Renal cortical epithelial cell (primary cell): ENCODE data around the gene PRKN. TPM values are rescaled to one million over a fixed set of nuclear protein-coding genes. Genes with fewer than 3 reads are reported as not detected.

Experiments used
- DNase-seq: peaks from one replicate; pipeline ENCODE4 v3.0.0-alpha.2; 2011; ENCODE audit warnings: low read depth
- total RNA-seq: library from RNA; depleted of rRNA; stranded (reverse); fragments of >200 nt; gene quantifications from 2 replicates; pipeline ENCODE4 v1.2.3, GENCODE V29; 2014

PRKN gene
- total RNA-seq, 1 donor from 2014 or later: 3.6 TPM

DNA sequence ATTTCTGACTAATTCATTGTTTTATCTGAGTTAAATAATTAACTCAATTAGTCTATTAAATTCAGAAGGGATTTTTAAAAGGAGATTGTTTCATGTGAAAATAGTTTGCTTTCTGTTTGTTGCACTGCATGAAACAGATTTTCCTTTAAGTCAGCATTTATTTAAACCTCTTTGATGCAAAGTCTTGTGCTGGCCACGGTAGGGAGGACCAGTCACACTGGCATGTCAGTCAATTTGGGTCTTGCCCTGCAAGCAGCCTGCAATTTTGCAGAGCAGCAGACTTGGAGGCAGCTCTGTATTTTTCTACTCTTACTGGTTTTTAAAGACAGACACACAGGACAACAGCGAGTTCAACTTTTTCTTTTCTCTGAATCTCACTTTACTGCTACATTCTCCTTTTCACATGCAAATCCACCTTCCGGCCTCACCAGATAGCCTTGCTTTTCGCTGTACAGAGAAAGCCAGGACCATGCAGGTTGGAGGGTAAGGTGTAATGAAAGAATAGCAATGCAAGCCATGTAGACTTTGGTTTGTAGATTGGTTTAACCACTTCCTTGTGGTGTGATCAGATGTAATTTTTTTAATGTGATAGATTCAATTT is 763.8 kb downstream of the PRKN start:
- DNase-seq: no peak

- no peak for DNase-seq
These were observed 764.4 kb downstream of the PRKN start for GRCh38 chr6:161963181-161963580.

- DNase-seq: no peak
These were observed 765.8 kb downstream of the PRKN start for GRCh38 chr6:161961796-161962195.

DNA sequence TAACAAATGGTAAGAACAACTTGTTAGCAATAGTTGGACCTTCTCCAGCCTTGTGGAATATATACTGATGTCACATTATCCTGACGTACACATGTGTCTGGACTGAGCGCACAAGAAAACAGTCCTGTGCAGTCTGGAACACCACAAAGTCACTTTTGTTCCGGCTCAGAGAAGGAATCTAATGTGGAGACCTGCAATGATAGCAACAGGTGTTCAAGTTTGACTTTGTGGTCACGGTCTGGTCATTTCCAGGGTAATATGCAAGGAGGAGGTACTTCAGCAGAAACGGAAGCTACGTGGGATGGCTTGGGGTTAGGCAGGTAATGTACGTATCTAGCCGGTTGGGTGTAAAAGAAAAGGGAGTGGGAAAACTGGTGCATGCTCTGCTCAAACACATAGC is 766.5 kb downstream of the PRKN start:
- no peak for DNase-seq

- DNase-seq: no peak
These were observed 768.5 kb downstream of the PRKN start for GRCh38 chr6:161959072-161959471.

DNA sequence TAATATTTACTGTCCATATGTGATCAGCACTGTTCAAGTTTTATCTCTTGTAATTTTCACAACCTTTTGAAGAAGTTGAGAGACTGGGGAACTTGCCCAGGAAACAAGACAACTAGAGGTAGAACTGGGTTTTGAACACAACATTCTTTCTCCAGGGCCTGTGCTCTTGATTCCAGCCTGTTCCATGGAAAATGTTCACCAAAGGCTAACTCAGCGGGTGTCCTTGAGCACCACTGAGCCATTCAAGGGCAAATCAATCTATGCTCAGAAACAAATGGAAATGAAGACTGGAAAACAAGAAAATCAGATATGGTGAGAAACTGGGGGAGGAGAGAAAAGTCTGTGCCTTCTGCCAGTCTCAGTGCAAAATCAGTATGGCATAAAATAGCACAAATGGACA is 771.5 kb downstream of the PRKN start:
- no peak for DNase-seq

DNA sequence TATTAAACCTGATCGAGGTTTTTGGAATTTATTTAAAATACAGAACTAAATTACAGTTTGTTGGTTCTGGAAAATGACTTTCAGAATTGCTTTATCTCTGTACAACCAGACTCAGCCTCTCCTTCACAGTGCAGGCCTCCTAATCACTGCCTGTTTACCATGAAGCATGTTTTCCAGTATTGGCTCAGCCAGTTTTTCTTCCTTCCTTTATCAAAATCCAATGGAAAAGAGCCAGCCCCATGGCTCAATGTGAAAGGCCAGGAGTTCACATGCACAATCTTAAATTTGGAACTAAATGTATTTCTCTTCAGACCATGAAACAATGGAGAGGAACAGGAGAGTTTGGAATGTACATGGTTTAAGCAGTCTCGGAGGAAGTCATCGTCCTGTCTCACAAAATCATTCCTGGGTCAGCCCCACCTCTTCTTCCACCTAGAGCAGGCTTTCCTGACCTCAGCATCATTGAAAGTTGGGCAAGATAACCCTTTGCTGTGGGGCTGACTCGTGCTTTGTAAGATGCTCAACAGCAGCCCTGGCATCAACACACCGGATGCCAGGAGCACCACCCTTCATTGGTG is 772.8 kb downstream of the PRKN start:
- DNase-seq: no peak

GRCh38 chr6:161954077-161954476 is 773.5 kb downstream of the PRKN start:
- DNase-seq: no peak

DNA sequence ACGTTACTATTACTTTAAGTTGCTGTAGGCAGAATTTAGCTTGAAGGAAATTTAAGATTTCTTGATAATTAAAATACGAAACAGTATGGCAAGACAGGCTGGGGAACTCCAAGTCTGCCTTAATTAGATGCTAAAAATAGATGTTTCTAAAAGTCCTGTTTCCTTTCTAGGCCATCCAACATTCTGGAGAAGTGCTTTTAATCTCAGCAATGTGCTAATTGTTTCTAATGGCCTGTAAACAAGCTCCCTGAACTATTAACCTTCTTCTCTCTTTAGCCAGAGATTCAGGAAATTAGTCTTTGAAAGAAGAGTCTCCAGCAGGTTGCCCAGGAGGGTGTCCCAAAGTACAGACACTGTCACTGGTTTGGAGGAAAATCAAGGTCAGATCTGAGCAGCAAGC is 776.4 kb downstream of the PRKN start:
- DNase-seq: no peak

GRCh38 chr6:161949531-161949930 is 778.0 kb downstream of the PRKN start:
- DNase-seq: peak; percentile 61

DNA sequence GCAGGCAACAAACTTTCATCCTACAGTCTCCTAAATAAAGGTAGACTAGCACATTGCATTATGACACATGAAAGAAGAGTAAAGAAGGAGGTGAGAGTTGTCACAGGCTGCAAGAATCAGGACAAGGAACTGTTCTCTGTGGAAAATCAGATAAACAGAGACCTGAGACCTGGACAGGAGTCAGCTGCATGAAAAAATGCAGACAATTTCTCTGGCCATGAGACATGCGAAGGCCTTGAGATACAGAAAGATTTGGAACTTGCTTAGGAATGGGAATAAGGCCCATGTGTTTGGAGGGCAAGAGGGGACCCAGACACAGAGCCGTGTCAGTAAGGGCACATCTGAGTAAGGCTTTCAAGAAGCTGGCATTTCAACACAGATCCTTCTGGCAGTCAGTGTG is 779.1 kb downstream of the PRKN start:
- DNase-seq: no peak

- no peak for DNase-seq
These were observed 780.2 kb downstream of the PRKN start for GRCh38 chr6:161947371-161947770.

DNA sequence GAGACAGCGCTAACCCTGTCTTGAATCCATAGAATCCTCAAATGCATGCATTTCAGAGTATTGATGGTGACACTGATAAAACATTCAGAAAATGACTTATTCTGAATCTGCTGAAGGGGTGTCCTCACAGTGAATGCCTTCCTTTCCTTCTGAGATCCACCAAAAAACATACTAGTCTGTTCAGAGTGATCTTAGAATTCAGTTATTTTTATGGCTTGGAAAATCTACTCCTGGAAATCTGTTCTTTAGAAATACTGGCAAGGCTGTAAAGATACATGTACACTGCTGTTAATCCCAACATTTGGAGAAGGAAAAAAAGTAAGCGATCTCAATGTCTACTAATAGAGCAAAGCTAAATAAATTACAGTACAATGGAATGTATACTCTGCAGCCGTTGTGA is 781.1 kb downstream of the PRKN start:
- no peak for DNase-seq

DNA sequence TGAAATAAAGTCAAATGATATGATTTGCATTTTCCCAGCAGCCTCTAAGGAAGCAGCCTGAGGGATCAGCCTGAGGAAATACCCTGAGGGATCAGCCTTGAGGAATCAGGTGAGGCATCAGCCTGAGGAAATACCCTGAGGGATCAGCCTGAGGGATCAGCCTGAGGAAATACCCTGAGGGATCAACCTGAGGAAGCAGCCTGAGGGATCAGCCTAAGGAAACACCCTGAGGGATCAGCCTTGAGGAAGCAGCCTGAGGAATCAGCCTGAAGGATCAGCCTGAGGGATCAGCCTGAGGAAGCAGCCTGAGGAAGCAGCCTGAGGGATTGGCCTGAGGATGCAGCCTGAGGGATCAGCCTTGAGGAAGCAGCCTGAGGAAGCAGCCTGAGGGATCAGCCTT is 784.0 kb downstream of the PRKN start:
- DNase-seq: no peak

DNA sequence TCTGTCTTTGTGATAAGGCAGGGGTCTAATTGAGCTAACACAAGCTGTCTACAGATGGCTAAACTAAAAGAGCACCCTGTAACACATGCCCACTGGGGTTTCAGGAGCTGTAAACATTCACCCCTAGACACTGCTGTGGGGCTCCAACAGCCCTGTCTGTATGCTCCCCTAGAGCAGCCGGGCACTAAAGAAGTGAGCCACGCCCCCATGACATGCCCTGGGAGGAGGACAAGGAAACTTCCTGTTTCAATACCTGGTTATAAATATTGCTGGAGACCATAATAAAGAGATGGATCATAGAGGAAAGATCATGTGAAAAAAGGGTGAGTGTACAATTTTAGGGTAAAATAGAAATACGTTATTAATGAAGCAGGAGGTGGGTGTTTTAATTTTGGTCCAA is 786.0 kb downstream of the PRKN start:
- no peak for DNase-seq

GRCh38 chr6:161940519-161940918 is 787.0 kb downstream of the PRKN start:
- DNase-seq: peak; percentile 5

GRCh38 chr6:161926324-161926723 is 801.2 kb downstream of the PRKN start:
- DNase-seq: no peak

DNA sequence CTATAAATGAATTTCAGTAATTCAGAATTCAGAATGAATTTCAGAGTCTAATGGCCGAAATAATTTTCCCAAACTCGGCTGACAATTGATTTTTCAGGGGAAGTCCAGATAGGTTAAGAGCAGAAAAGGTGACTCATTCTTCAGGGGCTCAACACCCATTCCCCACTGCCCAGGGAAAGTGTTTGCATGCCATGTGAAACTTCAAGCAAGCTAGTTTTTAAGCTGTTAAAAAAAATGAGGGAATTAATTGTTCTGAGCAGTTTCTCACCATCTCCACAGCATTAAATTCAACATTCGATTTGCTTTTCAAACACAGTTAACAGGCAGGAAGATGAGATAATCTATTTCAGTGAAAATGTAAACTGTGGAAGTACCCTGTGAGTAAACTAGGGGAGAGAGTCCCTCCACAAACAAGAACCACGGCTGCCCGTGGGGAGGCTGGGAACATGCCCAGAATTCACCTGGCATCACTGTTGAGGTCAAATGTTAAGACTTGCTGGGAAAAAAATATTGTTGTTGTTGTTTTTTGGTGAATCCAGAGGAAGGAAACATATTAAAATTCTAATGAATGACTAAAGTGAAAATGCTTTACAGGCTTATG is 803.0 kb downstream of the PRKN start:
- DNase-seq: peak; percentile 67

DNA sequence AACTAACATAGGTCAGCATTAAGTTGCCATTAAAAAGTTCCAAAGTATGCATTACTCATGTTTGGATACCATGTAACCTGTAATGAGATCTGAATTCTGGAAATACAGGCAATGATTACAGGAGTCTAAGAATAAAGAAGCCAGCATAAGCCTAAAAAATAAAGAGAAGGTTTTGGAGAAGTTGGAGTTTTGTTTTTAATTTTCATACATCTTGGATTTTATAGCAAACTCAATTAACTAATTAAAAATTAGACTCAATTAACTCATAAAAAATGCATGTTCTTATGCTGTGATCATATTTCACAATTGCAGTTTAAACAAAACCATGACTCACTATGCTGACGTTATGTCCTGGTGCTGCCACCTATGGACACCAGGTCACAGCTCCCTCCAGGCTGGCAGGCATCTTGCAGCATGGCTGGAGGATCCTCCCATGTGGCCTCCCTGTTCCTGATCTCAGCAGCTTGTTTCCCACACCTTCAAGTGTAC is 804.9 kb downstream of the PRKN start:
- DNase-seq: peak; percentile 88

- peak; percentile 9 for DNase-seq
These were observed 805.8 kb downstream of the PRKN start for GRCh38 chr6:161921602-161922395.

DNA sequence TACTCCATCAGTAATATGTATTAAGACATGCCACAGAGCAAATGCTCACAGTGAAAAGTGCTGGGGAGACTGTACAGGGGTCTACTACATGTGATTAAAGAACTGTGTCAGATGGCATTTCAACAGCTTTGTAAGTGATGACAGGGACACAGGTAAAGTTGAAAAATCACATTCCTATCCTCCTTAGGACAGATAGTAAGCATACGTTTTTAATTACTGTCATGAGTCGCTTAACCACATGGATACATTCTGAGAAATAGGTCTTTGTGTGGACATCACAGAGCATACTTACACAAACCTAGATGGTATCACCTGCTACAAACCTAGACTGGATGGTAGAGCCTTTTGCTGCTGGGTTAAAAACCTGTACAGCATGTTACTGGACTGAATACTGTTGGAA is 807.9 kb downstream of the PRKN start:
- DNase-seq: no peak

- DNase-seq: no peak
These were observed 808.8 kb downstream of the PRKN start for GRCh38 chr6:161918628-161919205.
